ENCODE results near the gene IRX2.

DNA sequence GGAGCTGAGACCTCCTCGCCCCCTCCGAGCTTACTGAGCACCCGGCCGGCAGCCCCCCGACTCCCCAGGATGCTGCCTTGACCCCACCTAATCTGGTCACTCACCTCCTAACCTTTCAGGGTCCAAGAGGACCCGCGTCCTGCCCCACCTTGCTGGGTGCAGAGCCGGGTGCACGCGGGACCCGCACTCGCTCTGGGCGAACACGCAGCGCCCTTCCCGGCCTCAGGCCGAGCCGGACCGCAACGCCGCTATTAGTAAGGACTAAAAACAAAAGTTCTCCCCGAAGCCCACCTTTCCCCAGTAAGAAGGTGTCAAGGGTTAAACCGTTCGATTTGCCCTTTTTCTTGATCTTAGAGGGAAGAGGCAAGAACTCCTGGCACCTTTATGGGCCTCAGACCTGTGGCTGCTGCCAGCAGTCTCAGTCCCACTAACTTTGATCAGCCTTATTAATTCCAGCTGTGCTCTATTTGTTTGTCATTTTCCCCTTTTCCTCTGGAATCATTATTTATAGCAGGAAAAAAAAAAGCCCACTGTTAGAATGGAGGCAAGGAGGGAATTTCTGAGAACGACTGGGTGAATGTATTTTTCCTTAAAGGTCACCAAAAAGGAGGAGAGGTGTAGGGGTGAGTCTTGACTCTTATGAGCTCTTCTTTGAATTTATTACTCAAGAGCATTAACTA lies 10.5 kb downstream of the IRX2 start:
- TF ChIP-seq, protein P1, sequence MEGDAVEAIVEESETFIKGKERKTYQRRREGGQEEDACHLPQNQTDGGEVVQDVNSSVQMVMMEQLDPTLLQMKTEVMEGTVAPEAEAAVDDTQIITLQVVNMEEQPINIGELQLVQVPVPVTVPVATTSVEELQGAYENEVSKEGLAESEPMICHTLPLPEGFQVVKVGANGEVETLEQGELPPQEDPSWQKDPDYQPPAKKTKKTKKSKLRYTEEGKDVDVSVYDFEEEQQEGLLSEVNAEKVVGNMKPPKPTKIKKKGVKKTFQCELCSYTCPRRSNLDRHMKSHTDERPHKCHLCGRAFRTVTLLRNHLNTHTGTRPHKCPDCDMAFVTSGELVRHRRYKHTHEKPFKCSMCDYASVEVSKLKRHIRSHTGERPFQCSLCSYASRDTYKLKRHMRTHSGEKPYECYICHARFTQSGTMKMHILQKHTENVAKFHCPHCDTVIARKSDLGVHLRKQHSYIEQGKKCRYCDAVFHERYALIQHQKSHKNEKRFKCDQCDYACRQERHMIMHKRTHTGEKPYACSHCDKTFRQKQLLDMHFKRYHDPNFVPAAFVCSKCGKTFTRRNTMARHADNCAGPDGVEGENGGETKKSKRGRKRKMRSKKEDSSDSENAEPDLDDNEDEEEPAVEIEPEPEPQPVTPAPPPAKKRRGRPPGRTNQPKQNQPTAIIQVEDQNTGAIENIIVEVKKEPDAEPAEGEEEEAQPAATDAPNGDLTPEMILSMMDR (IDR thresholded peaks at IDR 0.05) = no peak
- no peak for TF ChIP-seq POLR2A (IDR thresholded peaks at IDR 0.05)
